Tibial nerve (tissue), 4 donors: Measurements from ENCODE around the gene CRYBG1. TPM values are rescaled to one million over a fixed set of nuclear protein-coding genes. Genes with fewer than 3 reads are reported as not detected.

Experiments
- DNase-seq, 2 donors: peaks; one replicate each; pipeline ENCODE4 v3.0.0-alpha.2; 2019; ENCODE audit warnings: low spot score in 2 of 2
- H3K27ac ChIP-seq, 4 donors: fragments of 200-600 bp; sonication (generic) in 3 of 4; one replicate each; pipeline ENCODE4 v1.5.1; 2017 to 2019; ENCODE audit warnings: mild to moderate bottlenecking in 1 of 4
- H3K27me3 ChIP-seq, 2 donors: fragments of 200-600 bp; sonication (generic) in 1 of 2; one replicate each; pipeline versions ENCODE4 v1.5.1 to v1.6.0; 2017 to 2019
- H3K36me3 ChIP-seq, 3 donors: fragments of 200-600 bp; sonication (generic); one replicate each; pipeline ENCODE4 v1.5.1; 2018 to 2019
- H3K4me1 ChIP-seq, 4 donors: fragments of 200-600 bp; sonication (generic) in 3 of 4; one replicate each; pipeline ENCODE4 v1.5.1; 2017 to 2019
- H3K4me3 ChIP-seq, 4 donors: fragments of 200-600 bp; sonication (generic) in 3 of 4; one replicate each; pipeline ENCODE4 v1.5.1; 2017 to 2019; ENCODE audit warnings: mild to moderate bottlenecking in 1 of 4, moderate library complexity in 1 of 4
- H3K9me3 ChIP-seq, 4 donors: fragments of 200-600 bp; sonication (generic) in 3 of 4; one replicate each; pipeline ENCODE4 v1.5.1; 2017 to 2019
- CTCF ChIP-seq, 5 experiments: fragments of 200-600 bp in 3 of 5; fragments of 450-650 bp in 2 of 5; sonication (generic) in 3 of 5; IDR thresholded peaks; one replicate each; pipeline ENCODE4 v1.5.1; 2016 to 2019; ENCODE audit warnings: antibody characterized with exemption in 5 of 5, mild to moderate bottlenecking in 3 of 5, moderate library complexity in 2 of 5
- EP300 ChIP-seq, 2 donors: sonication (generic); formaldehyde crosslinking; IDR thresholded peaks; one replicate each; pipeline ENCODE4 v1.6.1; 2017; ENCODE audit warnings: antibody characterized with exemption in 2 of 2, mild to moderate bottlenecking in 1 of 2
- POLR2A ChIP-seq, 2 donors: fragments of 450-650 bp; IDR thresholded peaks; one replicate each; pipeline ENCODE4 v1.6.1; 2017; ENCODE audit warnings: antibody characterized with exemption in 2 of 2, mild to moderate bottlenecking in 2 of 2, moderate library complexity in 2 of 2
- WGBS, 2 donors: methylation state at CpG; one replicate each; pipeline ENCODE4 v1.1.5; 2018; 5-methylcytosine and 5-hydroxymethylcytosine counted together
- total RNA-seq, 4 donors: library from RNA; depleted of rRNA; stranded (reverse); fragments of >200 nt; gene quantifications; one replicate each; pipeline ENCODE4 v1.1.0, GENCODE V29; 2016

CRYBG1 gene
- total RNA-seq, 4 donors from 2014 or later, result 5.9 to 15.3 (median 8.1) TPM

DNA sequence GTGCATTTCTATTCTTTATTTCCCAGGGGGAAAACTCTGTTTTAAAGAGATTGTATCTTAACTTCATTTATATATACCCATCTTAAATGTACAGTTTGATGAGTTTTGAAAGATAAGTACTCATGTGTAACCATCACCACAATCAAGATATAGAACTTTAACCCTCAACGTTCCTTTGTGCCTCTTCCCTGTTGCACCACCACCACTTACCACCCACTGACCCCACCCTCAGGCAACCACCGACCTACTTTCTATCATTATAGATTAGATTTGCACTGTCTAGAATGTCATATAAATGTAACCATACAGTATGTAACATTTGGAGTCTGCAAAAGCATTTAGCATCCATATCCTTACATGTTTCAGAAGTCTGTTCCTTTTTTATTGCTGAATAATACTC is 147.8 kb downstream of the CRYBG1 start:
- Histone ChIP-seq H3K4me3 (no peak overlapping the region), H3K9me3 (no peaks in the 10 kb centered on the region), H3K36me3 (no peaks in the 10 kb centered on the region), H3K4me1 (peaks cover 0 to 34% (median 13%) of the 10 kb centered on the region in 4 donors), H3K27me3 (peaks cover 0 to 19% of the 10 kb centered on the region in 2 donors), H3K27ac (no peak overlapping the region)
- DNase-seq, result no peak
- TF ChIP-seq POLR2A (IDR thresholded peaks at IDR 0.05), result no peak
- TF ChIP-seq CTCF (IDR thresholded peaks at IDR 0.05), result no peak
- WGBS, 2 donors, result 77 to 82% methylated on average over 2 of the region's 2 CpGs

DNA sequence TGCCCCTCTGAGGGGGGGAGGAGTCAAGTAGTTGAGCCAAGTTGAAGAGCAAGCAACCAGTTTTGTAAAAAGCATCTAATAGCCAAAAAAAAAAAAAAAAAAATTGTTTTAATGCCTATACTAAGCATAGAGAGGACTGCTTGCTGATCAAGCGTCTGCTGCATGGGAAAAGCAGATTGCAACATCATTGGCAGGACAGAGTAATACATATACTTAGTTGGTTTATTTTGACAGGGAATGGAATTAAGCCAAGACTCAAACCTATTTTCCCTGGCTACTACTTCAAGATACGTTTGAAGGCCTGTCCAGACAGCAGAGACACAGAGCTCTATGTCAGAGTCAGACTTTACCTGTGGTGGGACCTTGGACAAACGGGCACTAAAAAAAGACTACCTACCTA is 148.3 kb downstream of the CRYBG1 start:
- Histone ChIP-seq H3K27ac (no peak overlapping the region), H3K36me3 (no peaks in the 10 kb centered on the region), H3K27me3 (peaks cover 0 to 19% of the 10 kb centered on the region in 2 donors), H3K9me3 (no peaks in the 10 kb centered on the region), H3K4me3 (no peak overlapping the region), H3K4me1 (peaks cover 0 to 38% (median 13%) of the 10 kb centered on the region in 4 donors)
- TF ChIP-seq EP300 (IDR thresholded peaks at IDR 0.05) (no peak), CTCF (IDR thresholded peaks at IDR 0.05) (no peak), POLR2A (IDR thresholded peaks at IDR 0.05) (no peak)
- WGBS, 2 donors, result 64 to 67% methylated on average over 3 of the region's 3 CpGs
- DNase-seq, result no peak

DNA sequence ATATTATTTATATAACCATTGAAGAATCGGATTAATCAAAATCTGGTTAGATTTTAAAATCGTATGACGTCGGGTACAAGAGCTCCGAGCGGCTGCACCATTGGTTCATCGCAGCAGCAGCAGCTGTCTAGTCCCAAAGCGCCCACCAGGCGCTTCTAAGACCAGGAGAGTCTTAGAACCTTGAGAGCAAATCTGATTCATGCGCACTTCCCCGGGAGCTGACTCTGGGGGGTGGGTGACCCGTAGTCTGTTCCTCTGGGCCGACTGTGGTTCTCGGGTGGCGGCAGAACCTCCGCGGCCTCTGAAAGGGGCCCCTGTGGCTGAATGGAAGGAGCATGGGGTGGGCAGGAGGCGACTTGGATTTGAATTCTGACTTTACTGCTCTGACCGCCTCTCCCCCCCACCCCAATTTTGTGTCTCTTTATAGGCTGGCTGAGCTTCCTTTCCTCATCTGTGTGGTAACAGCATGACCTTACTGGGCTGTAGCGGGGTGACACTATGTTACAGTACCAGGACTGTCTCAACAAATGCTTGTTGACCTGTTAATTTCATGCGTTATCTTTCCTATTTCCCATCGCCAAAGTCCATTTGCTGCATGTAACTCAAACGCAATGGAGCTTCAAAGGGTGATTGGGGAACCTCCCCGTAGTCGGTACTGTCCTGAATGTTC is 149.0 kb downstream of the CRYBG1 start:
- Histone ChIP-seq H3K4me1 (peaks cover 0 to 45% (median 13%) of the 10 kb centered on the region in 4 donors), H3K4me3 (peak overlapping the region in 3 of 4 donors; percentile 28 to 70 (median 64)), H3K27me3 (peaks cover 0 to 19% of the 10 kb centered on the region in 2 donors), H3K9me3 (no peaks in the 10 kb centered on the region), H3K27ac (no peak overlapping the region), H3K36me3 (no peaks in the 10 kb centered on the region)
- no peak for DNase-seq
- TF ChIP-seq POLR2A (IDR thresholded peaks at IDR 0.05) (no peak), CTCF (IDR thresholded peaks at IDR 0.05) (no peak), EP300 (IDR thresholded peaks at IDR 0.05) (no peak)
- WGBS, 2 donors, result 24 to 32% methylated on average over 25 of the region's 25 CpGs

DNA sequence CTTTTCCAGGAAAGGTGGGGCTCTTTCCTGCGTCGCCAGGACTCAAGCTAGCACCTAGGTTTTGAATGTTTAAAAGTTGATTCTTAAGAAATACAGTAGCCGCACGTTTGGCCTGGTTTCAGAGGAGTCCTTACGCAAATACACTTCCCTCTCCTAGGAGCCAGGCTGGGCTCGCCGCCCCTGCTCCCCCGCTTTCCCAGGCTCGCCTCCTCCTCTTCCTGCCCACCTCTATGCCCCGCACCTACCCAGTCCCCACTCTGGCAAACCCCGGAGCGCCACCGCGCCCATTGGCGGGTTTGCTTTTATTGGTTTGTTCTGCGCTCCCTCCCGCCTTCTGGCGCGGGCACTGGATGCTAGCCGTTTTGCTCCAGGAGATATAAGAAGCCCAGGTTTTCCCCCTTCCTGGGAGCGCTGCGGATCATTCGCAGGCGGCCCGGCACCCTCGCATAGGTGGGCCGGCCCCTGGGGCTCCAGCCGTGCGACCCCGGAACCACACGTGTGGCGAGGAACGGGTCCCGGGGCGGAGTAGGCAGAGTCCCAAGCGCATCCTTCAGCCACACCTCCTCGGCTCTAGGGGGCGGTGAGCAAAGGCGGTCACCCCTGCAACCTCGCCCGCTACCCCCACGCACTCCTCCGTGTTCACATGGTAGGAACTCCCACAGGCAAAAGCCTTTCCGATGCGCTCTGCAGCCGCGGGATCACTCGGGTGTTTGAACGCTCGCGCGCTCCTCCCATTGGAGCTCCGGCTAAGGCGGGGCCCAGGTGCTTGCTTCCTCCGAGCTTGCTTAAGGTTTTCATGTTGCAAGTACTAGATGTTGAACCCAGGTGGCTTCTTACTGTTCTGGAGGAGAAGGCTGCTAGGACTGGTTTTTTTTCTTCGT is 149.8 kb downstream of the CRYBG1 start:
- DNase-seq, result no peak
- 1 to 2% methylated on average over 56 of the region's 56 CpGs for WGBS, 2 donors
- H3K9me3 ChIP-seq, result no peaks in the 10 kb centered on the region
- H3K4me3 ChIP-seq, result peak overlapping the region; percentile 28 to 70 (median 54)
- H3K27me3 ChIP-seq, result peaks cover 0 to 19% of the 10 kb centered on the region in 2 donors
- H3K4me1 ChIP-seq, result peaks cover 0 to 53% (median 13%) of the 10 kb centered on the region in 4 donors
- H3K36me3 ChIP-seq, result no peaks in the 10 kb centered on the region
- no peak overlapping the region for H3K27ac ChIP-seq
- TF ChIP-seq POLR2A (IDR thresholded peaks at IDR 0.05), result no peak
- TF ChIP-seq EP300 (IDR thresholded peaks at IDR 0.05), result no peak
- no peak for TF ChIP-seq CTCF (IDR thresholded peaks at IDR 0.05)
